IPS-15b (cell line): ENCODE results near the gene P2RX3.

ENCODE experiments used
- H3K27me3 ChIP-seq: one replicate; pipeline ENCODE4 v1.6.1; 2013; ENCODE audit warnings: low read length; ENCODE audit not compliant: control insufficient read depth, insufficient read depth
- H3K36me3 ChIP-seq: one replicate; pipeline ENCODE4 v1.6.1; 2013; ENCODE audit warnings: low read length; ENCODE audit not compliant: control insufficient read depth, insufficient read depth
- H3K4me1 ChIP-seq: one replicate; pipeline ENCODE4 v1.6.1; 2013; ENCODE audit warnings: mild to moderate bottlenecking, low read length; ENCODE audit not compliant: control insufficient read depth, insufficient read depth
- H3K4me3 ChIP-seq: one replicate; pipeline ENCODE4 v1.5.1; 2013; ENCODE audit warnings: low read depth, low read length
- H3K9ac ChIP-seq: one replicate; pipeline ENCODE4 v1.6.1; 2013; ENCODE audit warnings: low read depth, mild to moderate bottlenecking, low read length
- H3K9me3 ChIP-seq: one replicate; pipeline ENCODE4 v1.6.1; 2013; ENCODE audit warnings: mild to moderate bottlenecking, low read length; ENCODE audit not compliant: control insufficient read depth, insufficient read depth

P2RX3 gene

DNA sequence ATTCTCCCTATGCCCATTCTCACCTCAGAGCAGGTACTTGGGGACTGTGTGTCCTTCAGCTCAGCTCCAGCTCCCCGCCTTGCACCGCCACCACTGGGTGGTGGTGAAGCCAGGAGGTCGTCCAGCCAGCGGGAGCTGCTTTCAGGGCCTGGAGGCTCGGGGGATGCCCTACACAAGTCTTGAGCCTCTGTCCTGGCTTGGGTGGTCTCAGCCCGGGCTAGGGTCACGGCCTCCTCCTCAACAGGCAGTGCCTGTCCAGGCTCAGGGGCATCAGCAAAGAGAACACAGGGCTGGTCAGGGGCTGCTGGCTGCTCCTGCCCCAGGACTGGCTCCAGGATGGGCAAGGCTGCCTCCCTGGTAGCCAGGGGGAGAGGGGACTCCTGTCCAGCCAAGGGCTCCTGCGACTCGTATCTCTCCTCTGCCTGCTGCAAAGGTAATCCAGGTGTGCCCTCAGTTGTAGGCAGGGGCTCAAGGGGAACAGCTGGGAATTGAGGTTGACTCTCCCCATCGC lies 25.6 kb upstream of the P2RX3 start:
- no peaks in the 10 kb centered on the region for H3K9me3 ChIP-seq
- H3K4me1 ChIP-seq: peaks cover 23% of the 10 kb centered on the region
- H3K27me3 ChIP-seq: no peaks in the 10 kb centered on the region
- peaks cover 70% of the 10 kb centered on the region for H3K36me3 ChIP-seq
- H3K9ac ChIP-seq: no peak overlapping the region
- no peak overlapping the region for H3K4me3 ChIP-seq

DNA sequence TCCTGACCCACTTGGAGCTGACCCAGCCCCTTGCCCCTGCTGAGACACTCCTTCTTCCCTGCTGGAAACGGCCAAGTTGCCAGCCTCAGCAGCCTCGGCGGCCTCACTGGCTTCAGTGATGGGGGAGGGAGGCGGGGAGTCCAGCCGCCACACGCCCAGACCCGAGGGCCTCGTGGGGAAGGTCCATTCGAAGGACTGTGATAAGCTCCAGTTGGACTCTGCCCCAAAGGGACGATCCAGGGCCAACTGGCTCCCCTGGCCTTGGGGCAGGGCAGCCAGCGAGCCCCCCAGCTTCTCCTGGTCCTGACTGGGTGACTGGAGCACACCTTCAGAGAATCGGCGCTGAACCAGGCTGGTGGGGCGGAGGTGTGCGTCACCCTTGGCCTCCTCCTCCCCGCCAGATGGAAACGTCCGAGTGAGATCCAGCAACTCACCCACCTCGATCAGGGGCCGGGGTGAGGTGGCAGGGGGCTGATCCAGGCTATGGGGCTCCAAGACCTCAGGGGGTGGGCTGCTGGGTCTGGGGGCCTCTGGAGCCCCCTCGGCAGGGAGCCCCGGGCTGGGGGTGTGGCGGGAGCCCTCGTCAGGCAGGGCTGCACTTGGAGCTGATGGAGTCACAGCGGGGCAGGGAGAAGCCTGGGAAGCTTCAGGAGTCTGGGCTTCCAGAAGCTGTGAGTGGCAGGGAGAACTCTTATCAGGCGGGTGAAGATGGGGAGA lies 24.9 kb upstream of the P2RX3 start:
- no peaks in the 10 kb centered on the region for H3K9me3 ChIP-seq
- H3K27me3 ChIP-seq: no peaks in the 10 kb centered on the region
- no peak overlapping the region for H3K4me3 ChIP-seq
- no peak overlapping the region for H3K9ac ChIP-seq
- H3K4me1 ChIP-seq: peaks cover 23% of the 10 kb centered on the region
- peaks cover 77% of the 10 kb centered on the region for H3K36me3 ChIP-seq

DNA sequence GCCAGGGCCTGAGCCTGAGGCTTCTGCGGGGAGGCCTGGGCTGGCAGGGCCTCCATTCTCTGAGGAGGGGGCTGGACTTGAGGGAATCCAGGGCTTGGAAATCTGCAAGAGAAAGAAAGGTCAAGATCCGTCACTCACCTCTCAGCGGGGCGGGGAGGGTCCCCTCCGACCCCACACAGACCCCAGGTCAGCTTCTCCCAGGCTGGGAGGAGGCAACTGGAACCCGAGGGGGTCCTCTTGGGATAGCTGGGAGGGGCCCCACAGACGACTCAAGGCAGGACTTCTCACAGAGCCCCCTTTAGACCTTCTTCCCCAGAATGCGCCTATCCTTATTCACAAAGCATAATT lies 24.4 kb upstream of the P2RX3 start:
- H3K4me3 ChIP-seq: no peak overlapping the region
- H3K27me3 ChIP-seq: no peaks in the 10 kb centered on the region
- H3K9ac ChIP-seq: no peak overlapping the region
- H3K4me1 ChIP-seq: peaks cover 23% of the 10 kb centered on the region
- no peaks in the 10 kb centered on the region for H3K9me3 ChIP-seq
- peaks cover 74% of the 10 kb centered on the region for H3K36me3 ChIP-seq

DNA sequence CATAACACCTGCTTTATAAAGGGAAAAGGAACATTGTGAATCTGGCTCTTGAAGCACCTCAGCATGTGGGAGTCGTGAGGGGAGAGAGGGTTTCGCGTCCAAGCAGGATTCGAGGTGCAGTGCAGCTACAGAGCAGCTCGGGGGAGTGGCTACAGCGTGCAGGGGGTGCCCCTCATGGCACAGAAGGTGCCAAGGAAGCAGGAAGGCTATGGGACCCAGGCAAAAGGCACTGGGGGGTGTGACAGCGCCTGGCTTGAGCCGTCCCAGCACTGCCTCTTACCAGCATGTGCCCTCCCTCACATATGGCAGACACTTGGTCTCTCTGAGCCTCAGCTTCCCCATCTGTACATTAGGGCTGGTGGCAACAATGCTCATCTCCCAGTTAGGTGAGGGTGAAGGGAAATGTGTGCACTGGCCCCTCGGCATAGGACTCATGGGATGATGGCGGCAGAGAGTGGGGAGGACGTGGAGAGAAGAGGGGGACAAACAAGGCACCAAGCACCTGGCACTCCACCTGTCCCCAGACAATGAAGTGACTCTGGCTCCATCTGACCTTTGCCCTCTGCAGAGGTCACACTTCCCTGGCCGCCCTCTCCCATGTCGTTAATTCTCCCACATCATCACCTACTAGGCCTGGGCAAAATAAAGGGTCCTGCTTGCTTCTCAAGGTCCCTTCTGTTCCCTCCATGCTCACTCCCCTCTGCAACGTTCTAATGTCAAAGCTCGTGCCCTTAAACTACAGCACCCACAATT lies 23.8 kb upstream of the P2RX3 start:
- H3K36me3 ChIP-seq: peaks cover 71% of the 10 kb centered on the region
- H3K27me3 ChIP-seq: no peaks in the 10 kb centered on the region
- H3K9ac ChIP-seq: no peak overlapping the region
- no peak overlapping the region for H3K4me3 ChIP-seq
- H3K9me3 ChIP-seq: no peaks in the 10 kb centered on the region
- H3K4me1 ChIP-seq: peaks cover 23% of the 10 kb centered on the region

DNA sequence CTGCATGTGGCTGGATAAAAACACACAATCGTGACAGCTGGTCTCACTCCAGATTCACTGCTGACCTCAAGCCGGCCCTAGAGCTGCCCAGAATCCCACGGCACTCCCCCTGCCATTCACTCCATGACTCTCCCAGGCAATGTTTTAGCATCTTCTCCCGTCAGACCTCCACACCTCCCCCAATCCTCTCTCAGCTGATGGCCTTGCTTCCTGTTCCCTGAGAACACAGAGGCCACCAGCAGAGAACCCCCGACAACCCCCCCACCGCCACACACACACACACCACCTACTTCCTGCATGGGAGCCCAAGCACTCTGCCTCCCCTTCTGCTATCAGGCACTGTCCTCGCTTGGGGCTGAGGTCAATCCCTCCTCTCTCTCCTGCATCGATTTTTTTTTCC lies 22.7 kb upstream of the P2RX3 start:
- Histone ChIP-seq H3K9ac (no peak overlapping the region), H3K4me1 (peaks cover 22% of the 10 kb centered on the region), H3K9me3 (no peaks in the 10 kb centered on the region), H3K27me3 (no peaks in the 10 kb centered on the region), H3K36me3 (peaks cover 67% of the 10 kb centered on the region), H3K4me3 (no peak overlapping the region)

DNA sequence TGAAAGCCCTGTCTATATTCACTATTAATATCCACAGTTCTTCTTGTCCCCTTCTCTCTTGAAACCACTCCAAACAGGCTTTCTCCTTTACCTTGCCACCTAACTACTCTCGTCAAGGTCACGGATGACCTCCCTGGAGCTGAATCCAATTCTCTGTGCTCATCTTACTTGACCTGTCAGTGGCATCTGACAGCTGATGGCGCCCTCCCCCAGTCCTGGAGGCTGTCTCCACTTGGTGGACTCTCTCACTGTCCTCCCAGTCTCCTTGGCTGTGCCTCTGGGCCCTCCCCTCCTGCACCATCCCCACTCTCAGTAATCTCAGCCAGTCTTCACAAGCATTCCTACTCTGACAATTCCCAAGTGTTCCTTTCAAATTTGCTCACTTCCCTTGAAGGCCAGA lies 22.1 kb upstream of the P2RX3 start:
- Histone ChIP-seq H3K27me3 (no peaks in the 10 kb centered on the region), H3K4me3 (no peak overlapping the region), H3K36me3 (peaks cover 67% of the 10 kb centered on the region), H3K9ac (no peak overlapping the region), H3K4me1 (peaks cover 19% of the 10 kb centered on the region), H3K9me3 (no peaks in the 10 kb centered on the region)

DNA sequence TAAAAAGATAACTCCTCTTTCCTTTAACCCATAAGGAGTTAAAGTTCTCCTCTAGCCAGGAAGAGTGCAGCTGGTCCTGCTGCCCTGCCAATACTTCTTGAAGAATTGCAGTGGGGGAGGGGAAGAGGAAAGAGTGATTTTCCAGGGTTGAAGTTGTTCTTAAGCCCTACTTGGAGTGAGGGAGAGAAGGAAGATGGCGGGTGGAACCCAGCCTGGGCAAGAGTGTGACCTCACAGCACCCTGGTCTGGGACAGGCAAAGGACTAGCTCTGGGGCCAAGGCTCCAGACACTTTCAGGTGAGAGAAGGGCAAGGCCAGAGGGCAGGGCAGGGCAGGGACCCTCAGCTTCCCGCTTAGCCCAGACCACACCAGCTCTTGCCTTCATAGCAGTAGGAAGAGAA lies 20.0 kb upstream of the P2RX3 start:
- Histone ChIP-seq H3K36me3 (peaks cover 62% of the 10 kb centered on the region), H3K4me1 (peaks cover 21% of the 10 kb centered on the region)

DNA sequence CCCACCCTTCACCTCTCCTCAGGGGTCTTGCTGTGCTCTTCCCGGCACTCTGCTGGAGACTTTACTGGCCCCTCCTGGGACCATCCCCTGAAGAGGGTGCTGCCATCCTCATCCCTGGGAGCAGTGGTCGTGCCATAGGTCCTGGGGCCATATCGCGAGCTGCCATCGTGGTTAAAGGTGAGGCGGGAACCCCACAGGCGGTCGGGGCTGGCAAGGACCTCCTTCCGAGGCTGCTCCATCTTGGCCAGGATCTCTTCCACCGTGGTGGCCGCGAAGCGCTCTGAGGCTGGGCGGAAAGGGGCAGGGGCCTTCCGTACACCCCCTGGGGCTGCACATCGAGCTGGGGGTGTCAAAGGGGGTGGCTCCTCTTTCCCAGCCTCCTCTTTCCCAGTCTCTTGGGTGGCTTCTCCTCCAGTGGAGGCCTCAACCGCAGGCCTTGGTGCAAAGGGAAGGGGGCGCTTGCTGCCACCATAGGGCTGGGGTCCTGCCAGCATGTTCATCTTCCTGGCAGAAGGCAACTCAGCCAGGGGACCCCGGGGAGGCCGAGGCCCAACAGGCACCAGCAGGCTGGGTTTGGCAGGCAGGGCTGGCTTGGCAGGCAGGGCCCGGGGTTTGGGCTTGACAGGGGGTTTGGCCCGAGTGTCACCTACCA lies 18.0 kb upstream of the P2RX3 start:
- Histone ChIP-seq H3K4me3 (no peak overlapping the region), H3K9me3 (no peaks in the 10 kb centered on the region), H3K9ac (no peak overlapping the region), H3K36me3 (peaks cover 43% of the 10 kb centered on the region), H3K27me3 (no peaks in the 10 kb centered on the region), H3K4me1 (peaks cover 16% of the 10 kb centered on the region)

More for the DNA sequence above, 20.0 kb upstream of the P2RX3 start:
- Histone ChIP-seq H3K9ac (no peak overlapping the region), H3K4me3 (no peak overlapping the region), H3K27me3 (no peaks in the 10 kb centered on the region), H3K9me3 (no peaks in the 10 kb centered on the region)

DNA sequence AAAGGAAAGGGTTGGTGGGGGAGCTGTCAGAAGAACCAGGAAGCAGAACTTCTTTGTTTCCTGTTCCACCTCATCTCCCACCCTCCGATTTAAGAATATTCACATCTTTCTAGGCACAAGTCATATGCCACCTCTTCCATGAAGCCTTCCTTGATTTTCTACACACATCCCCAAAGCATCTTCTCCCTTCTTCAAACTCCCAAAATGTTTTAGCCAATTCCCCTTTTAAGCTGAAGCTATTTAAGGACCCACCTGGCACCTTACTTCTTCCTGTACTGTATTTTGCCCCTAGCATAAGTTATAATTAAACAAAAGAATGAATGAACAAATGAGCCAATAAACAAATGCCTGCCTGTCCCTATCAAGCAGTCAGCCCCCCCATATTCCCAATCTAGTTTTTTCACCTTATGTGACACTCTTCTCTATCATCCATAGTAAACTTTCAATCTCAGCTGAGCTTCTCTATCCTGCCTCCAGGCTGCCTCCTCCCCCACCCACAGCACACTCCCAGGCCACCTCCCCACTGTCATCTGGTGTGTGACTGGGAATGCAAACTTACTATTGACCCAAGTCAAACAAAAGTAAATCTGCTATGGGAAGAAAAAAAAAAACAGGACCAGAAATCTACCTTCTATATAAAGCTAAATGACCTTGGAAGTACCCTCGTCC lies 17.3 kb upstream of the P2RX3 start:
- no peak overlapping the region for H3K4me3 ChIP-seq
- H3K36me3 ChIP-seq: peaks cover 41% of the 10 kb centered on the region
- no peaks in the 10 kb centered on the region for H3K9me3 ChIP-seq
- peaks cover 13% of the 10 kb centered on the region for H3K4me1 ChIP-seq
- no peaks in the 10 kb centered on the region for H3K27me3 ChIP-seq
- H3K9ac ChIP-seq: no peak overlapping the region

DNA sequence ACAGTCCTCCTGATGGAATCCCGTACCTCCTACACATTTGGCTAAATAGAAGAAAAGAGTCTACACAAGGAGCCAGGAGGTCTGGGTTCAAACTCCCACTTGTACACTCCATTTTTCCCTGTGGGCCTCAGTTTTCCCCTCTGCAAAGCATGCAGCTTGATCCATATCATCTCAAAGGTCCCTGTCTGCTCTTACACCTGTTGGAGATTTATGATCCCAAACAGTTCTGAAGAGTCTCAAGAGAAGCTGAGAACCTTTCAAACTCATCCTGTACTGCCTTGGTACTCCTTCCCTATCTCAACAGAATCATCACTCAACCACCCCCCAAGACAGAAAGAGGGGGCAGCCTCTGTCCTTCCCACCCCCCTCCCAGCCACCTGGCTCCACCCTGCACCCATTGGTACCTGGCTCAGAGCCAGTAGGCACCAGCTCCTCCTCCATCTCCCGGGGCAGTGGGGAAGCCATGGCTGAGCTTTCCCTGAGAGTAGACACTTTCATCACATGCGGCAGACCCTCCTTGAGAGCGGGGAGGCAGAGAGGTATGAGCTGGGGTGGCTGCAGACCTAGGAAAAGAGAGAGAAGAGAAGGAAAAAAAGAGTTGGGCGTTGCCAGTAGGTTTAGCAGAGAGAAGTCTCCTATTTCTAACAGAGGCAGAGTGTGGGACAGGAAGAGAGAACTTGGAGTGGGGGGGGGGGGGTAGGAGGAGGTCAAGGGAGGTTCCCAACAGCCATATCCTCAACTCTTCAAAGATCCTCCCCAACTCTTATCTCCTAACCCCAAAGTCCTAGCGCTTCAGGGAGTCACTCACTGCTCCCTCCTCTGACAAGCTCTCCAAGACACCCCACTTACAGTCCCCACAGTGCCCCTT lies 16.5 kb upstream of the P2RX3 start:
- Histone ChIP-seq H3K36me3 (peaks cover 34% of the 10 kb centered on the region), H3K4me1 (peaks cover 13% of the 10 kb centered on the region), H3K4me3 (peak overlapping the region; percentile 13), H3K9me3 (no peaks in the 10 kb centered on the region), H3K27me3 (no peaks in the 10 kb centered on the region), H3K9ac (no peak overlapping the region)
